ENCODE measurements around the gene SIK2.
"Not testable (repeated sequence)": the region's sequence is repeated elsewhere in the genome, so short reads cannot be mapped to it uniquely, and the experiment has no call there.

The SIK2 gene

GRCh38 chr11:111765320-111765983, 163.2 kb downstream of the SIK2 start:
- DNase-seq: no peak

- peak; percentile 75 for DNase-seq
Observed at GRCh38 chr11:111765984-111766833, 164.0 kb downstream of the SIK2 start, which contains the start of gene PPP2R1B. TSS of gene PPP2R1B (minus strand) at chr11:111766389. CDS start at chr11:111766361, 28 bp downstream.

- no peak for DNase-seq
Observed at GRCh38 chr11:111766834-111767142, 164.5 kb downstream of the SIK2 start.

- no peak for DNase-seq
Observed at GRCh38 chr11:111770581-111771134, 168.4 kb downstream of the SIK2 start.

- DNase-seq: not testable (repeated sequence)
Observed at GRCh38 chr11:111771205-111771604, 169.0 kb downstream of the SIK2 start.

- DNase-seq: no peak
Observed at GRCh38 chr11:111772535-111772934, 170.3 kb downstream of the SIK2 start.

GRCh38 chr11:111774955-111775710, 172.9 kb downstream of the SIK2 start:
- DNase-seq: no peak

GRCh38 chr11:111776398-111777093, 174.3 kb downstream of the SIK2 start:
- no peak for DNase-seq

GRCh38 chr11:111777094-111778046, 175.1 kb downstream of the SIK2 start:
- peak; percentile 56 for DNase-seq

- no peak for DNase-seq
Observed at GRCh38 chr11:111778047-111778558, 175.9 kb downstream of the SIK2 start.

- DNase-seq: no peak
Observed at GRCh38 chr11:111779118-111779517, 176.9 kb downstream of the SIK2 start.
